HG03460 (cell line): ENCODE measurements around the gene SPATA24.

Experiments used
- ATAC-seq: cut with Tn5 transposase; IDR thresholded peaks from one replicate; pipeline ENCODE4 v1.9.1; 2021; ENCODE audit not compliant: unreplicated experiment

Gene SPATA24

GRCh38 chr5:139383993-139384590 lies 19.8 kb downstream of the SPATA24 start:
- no peak for ATAC-seq

- no peak for ATAC-seq
Measured at GRCh38 chr5:139383275-139383992, 20.5 kb downstream of the SPATA24 start, which contains the start of gene SLC23A1. Gene SLC23A1 (minus strand): TSS chr5:139383297. CDS start chr5:139383253, 44 bp downstream.

GRCh38 chr5:139382807-139383206 lies 21.1 kb downstream of the SPATA24 start:
- ATAC-seq, result no peak

- ATAC-seq, result no peak
Measured at GRCh38 chr5:139381837-139382761, 21.8 kb downstream of the SPATA24 start.

GRCh38 chr5:139379626-139380449 lies 24.1 kb downstream of the SPATA24 start:
- no peak for ATAC-seq

GRCh38 chr5:139378941-139379361 lies 24.9 kb downstream of the SPATA24 start:
- ATAC-seq, result no peak

- no peak for ATAC-seq
Measured at GRCh38 chr5:139378101-139378825, 25.6 kb downstream of the SPATA24 start.

GRCh38 chr5:139377226-139377625 lies 26.7 kb downstream of the SPATA24 start:
- no peak for ATAC-seq

- no peak for ATAC-seq
Measured at GRCh38 chr5:139376364-139376763, 27.5 kb downstream of the SPATA24 start.

GRCh38 chr5:139374909-139375308 lies 29.0 kb downstream of the SPATA24 start:
- no peak for ATAC-seq

- no peak for ATAC-seq
Measured at GRCh38 chr5:139371482-139372435, 32.1 kb downstream of the SPATA24 start.

GRCh38 chr5:139369181-139369580 lies 34.7 kb downstream of the SPATA24 start:
- no peak for ATAC-seq

GRCh38 chr5:139368613-139369012 lies 35.3 kb downstream of the SPATA24 start:
- ATAC-seq, result no peak

- no peak for ATAC-seq
Measured at GRCh38 chr5:139364466-139364865, 39.4 kb downstream of the SPATA24 start.

GRCh38 chr5:139363937-139364336 lies 40.0 kb downstream of the SPATA24 start:
- ATAC-seq, result no peak

- no peak for ATAC-seq
Measured at GRCh38 chr5:139361835-139362429, 42.0 kb downstream of the SPATA24 start.

- no peak for ATAC-seq
Measured at GRCh38 chr5:139360384-139360783, 43.5 kb downstream of the SPATA24 start.

GRCh38 chr5:139358064-139358463 lies 45.8 kb downstream of the SPATA24 start:
- no peak for ATAC-seq
